AG10803 (cell line): ENCODE results near the gene ZNF595.
"Not testable (repeated sequence)": the region's sequence is repeated elsewhere in the genome, so short reads cannot be mapped to it uniquely, and the experiment has no call there.

Experiments
- DNase-seq: peaks from one replicate; pipeline ENCODE4 v3.0.0; 2010; ENCODE audit warnings: low read depth
- H3K4me3 ChIP-seq: 2 replicates; pipeline ENCODE4 v1.5.1; 2011; ENCODE audit warnings: mild to moderate bottlenecking, low read length, control low read depth
- CTCF ChIP-seq: conservative IDR thresholded peaks from 2 replicates; pipeline ENCODE4 v1.5.1; 2011; ENCODE audit warnings: mild to moderate bottlenecking, low read length, control low read depth, inconsistent platforms

ZNF595 gene

GRCh38 chr4:64733-65132 is 11.6 kb downstream of the ZNF595 start:
- not testable (repeated sequence) for DNase-seq, H3K4me3 ChIP-seq

DNA sequence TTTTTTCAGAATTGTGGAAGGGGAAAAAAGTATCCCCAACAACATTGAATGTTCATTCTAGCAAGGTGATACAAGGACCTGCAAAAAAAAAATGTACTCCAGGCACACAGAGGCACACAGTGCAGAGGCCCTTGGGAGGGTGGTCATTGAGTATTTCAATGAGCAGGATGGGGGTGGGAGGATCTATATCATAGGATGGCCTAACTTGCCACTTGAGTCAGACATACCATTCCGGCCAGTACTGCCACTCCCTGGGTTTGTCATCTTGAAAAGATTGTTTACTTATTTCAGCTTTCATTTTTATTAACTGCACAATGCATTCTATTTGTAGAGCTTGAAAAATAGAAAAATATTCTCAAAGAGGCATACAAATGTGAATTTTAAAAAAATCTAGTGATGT is 18.7 kb downstream of the ZNF595 start:
- H3K4me3 ChIP-seq: no peak overlapping the region
- no peak for TF ChIP-seq CTCF

GRCh38 chr4:85951-86350 is 32.8 kb downstream of the ZNF595 start:
- DNase-seq: no peak
- H3K4me3 ChIP-seq: no peak overlapping the region
- no peak for TF ChIP-seq CTCF

More for the DNA sequence above, 18.7 kb downstream of the ZNF595 start:
- DNase-seq: no peak

DNA sequence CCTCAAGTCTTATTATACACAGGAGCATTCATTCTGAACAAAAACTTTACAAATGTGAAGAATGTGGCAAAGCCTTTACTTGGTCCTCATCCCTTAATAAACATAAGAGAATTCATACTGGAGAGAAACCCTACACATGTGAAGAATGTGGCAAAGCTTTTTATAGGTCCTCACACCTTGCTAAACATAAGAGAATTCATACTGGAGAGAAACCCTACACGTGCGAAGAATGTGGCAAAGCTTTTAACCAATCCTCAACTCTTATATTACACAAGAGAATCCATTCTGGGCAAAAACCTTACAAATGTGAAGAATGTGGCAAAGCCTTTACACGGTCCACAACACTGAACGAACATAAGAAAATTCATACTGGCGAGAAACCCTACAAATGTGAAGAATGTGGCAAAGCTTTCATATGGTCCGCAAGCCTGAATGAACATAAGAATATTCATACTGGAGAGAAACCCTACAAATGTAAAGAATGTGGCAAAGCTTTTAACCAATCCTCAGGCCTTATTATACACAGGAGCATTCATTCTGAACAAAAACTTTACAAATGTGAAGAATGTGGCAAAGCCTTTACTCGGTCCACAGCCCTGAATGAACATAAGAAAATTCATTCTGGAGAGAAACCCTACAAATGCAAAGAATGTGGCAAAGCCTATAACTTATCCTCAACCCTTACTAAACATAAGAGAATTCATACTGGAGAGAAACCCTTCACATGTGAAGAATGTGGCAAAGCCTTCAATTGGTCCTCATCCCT is 33.6 kb downstream of the ZNF595 start:
- not testable (repeated sequence) for H3K4me3 ChIP-seq, DNase-seq

DNA sequence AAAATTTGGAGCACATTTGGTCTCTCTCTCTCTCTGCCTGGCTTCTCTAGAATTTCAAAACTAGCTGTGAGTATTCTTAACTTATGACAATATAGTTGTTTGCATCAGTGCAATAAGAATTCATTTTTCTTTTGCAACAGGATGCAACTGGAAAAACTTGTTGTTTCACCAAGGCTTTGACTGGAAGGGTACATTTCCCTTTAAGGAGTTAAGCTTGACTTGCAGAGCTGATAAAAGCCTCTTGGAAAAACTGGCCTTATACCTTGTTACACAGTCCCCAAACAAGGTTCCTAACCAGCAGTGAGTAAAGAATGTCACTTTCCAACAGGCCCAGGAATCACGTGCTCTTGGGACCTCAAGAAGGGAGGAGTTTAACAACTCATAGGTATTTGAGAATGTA is 45.3 kb downstream of the ZNF595 start:
- TF ChIP-seq CTCF: no peak
- H3K4me3 ChIP-seq: no peak overlapping the region
- DNase-seq: no peak

GRCh38 chr4:99863-100262 is 46.7 kb downstream of the ZNF595 start:
- H3K4me3 ChIP-seq: no peak overlapping the region
- no peak for TF ChIP-seq CTCF
- DNase-seq: no peak

DNA sequence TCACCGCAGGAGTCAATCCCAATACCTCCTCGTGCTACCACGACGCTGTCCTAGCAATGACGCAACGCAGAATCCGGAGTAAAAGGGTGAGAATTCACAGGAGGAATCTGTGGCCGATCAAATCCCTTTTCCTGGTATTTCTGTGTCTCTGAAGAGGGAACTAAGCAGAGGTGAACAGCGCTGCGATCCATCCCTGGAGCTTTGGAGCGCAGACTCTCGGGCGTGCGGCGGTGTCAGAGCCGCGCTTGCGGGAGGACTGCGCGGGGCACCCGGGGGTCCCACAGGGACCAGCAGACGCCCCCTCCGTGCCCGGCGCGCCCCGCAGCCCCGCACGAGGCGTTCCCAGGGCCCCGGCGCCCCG is 53.9 kb downstream of the ZNF595 start:
- TF ChIP-seq CTCF: no peak
- DNase-seq: no peak
- H3K4me3 ChIP-seq: no peak overlapping the region

- DNase-seq: no peak
- H3K4me3 ChIP-seq: no peak overlapping the region
- TF ChIP-seq CTCF: no peak
Measured at GRCh38 chr4:107444-108429, 54.6 kb downstream of the ZNF595 start.
